ENCODE data around the gene CETP.
"Not testable (repeated sequence)": the region's sequence is repeated elsewhere in the genome, so short reads cannot be mapped to it uniquely, and the experiment has no call there.

Gene CETP

DNA sequence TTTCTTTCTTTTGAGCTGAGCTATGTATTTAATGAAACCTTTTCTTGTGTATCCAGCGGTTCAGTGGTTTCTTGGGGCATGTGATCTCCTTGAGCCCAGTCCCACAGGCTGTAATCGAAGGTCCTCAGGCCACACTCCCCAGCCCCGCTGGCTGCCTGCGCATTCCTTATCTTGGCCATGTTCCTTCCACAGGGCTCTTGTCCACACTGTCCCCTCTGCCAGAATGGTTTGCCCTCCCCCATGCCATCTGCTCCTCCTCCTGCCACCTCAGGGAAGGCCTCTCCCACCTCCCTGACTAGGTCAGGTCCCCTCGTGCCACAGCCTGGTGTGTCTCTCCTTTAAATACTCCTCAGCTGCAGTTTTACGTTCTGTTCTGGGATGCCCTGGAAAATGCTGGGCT, 15.5 kb downstream of the CETP start:
- H3K36me3 ChIP-seq (ENCODE audit: insufficient read depth, low read length) = no peaks in the 10 kb centered on the region

DNA sequence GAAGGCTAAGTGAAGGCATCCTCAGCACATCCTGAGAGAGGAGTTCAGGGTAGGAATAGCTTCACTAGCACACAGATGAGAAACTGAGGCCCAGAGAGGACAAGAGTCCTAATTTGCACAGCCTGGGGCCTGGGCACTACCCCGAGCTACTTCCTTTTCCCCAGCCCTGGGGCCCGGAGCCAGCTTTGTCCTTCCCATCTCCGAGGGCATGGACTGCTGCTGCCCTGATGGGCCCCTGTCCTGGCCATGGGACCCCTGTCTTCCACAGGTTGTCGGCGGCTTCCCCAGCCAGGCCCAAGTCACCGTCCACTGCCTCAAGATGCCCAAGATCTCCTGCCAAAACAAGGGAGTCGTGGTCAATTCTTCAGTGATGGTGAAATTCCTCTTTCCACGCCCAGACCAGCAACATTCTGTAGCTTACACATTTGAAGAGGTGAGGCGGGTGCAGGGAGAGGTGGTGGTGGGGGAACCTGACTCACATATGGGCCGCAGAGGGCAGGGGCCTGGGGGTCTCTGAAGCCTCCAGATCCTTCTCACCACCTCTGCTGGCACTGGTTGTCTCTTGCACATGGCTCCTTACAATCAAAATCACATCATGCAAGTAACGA, 16.2 kb downstream of the CETP start:
- 0 out of 2 replicates have a peak, but pooled peaks cover 4% of the 10 kb centered on the region for H3K4me1 ChIP-seq (ENCODE audit: insufficient read depth, low read length)

More for the DNA sequence above, 15.5 kb downstream of the CETP start:
- no peak overlapping the region for H3K9ac ChIP-seq (ENCODE audit: low read depth, low read length)
- no peaks in the 10 kb centered on the region; the same call in 1 of the 2 replicates for H3K9me3 ChIP-seq (ENCODE audit: control insufficient read depth, insufficient read depth, low read length)
- H3K4me1 ChIP-seq (ENCODE audit: insufficient read depth, low read length) = 0 out of 2 replicates have a peak, but pooled peaks cover 4% of the 10 kb centered on the region

DNA sequence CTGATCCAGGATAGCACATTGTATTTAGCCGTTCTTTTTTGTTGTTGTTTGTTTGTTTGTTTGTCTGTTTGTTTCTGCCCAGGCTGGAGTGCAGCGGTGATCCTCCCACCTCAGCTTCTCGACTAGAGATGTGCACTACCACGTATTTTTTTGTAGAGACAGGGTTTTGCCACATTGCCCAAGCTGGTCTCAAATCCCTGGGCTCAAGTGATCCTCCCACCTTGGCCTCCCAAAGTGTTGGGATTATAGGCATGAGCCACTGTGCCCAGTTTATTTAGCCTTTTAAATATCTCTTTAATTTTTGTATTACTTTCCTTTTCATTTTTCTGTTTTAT, 18.4 kb downstream of the CETP start:
- no peaks in the 10 kb centered on the region for H3K36me3 ChIP-seq (ENCODE audit: insufficient read depth, low read length)
- H3K9ac ChIP-seq (ENCODE audit: low read depth, low read length) = no peak overlapping the region
- H3K9me3 ChIP-seq (ENCODE audit: control insufficient read depth, insufficient read depth, low read length) = no peaks in the 10 kb centered on the region; the same call in 1 of the 2 replicates
- peaks cover 16% of the 10 kb centered on the region for H3K4me1 ChIP-seq (ENCODE audit: insufficient read depth, low read length)

More for the DNA sequence above, 16.2 kb downstream of the CETP start:
- no peaks in the 10 kb centered on the region for H3K36me3 ChIP-seq (ENCODE audit: insufficient read depth, low read length)
- no peak overlapping the region for H3K9ac ChIP-seq (ENCODE audit: low read depth, low read length)
- no peaks in the 10 kb centered on the region; the same call in 1 of the 2 replicates for H3K9me3 ChIP-seq (ENCODE audit: control insufficient read depth, insufficient read depth, low read length)

DNA sequence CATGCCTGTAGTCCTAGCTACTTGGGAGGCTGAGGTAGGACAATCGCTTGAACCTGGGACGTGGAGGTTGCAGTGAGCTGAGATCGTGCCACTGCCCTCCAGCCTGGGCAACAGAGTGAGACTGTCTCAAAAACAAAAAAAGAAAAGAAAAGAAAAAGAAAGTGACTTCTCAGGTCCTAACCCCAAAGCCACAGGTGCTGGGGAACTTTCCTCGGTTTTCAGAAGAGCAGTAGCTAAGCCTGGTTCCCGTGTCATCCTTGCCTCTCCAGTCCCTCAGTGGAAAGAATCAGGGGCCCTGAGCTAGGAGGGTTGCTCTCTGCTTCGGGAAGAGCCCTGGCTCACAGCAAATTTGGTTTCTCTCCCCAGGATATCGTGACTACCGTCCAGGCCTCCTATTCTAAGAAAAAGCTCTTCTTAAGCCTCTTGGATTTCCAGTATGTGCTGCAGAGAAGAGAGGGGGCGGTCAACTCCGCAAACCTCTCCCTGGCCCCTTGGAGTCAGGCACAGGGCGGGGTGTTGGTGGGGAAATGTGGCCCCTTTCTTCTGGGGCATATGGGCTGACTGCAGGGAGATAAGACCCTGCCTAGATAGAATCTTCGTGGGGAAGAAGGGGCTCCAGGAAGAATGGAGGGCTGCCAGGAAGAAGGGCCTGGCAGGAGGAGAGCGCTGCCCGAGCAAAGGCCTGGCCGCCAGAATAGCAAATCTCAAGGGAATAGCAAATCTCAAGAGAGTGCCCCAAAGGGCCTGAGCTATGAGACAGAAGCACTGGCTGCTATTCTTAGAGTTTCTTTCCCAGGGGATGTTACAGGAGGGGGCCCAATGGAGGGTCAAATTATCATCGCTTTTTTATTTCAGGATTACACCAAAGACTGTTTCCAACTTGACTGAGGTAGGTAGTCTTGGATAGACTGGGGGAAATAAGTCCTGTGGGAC, 19.3 kb downstream of the CETP start:
- no peaks in the 10 kb centered on the region; the same call in 1 of the 2 replicates for H3K9me3 ChIP-seq (ENCODE audit: control insufficient read depth, insufficient read depth, low read length)
- peaks cover 20% of the 10 kb centered on the region for H3K4me1 ChIP-seq (ENCODE audit: insufficient read depth, low read length)
- H3K36me3 ChIP-seq (ENCODE audit: insufficient read depth, low read length) = no peaks in the 10 kb centered on the region
- H3K9ac ChIP-seq (ENCODE audit: low read depth, low read length) = no peak overlapping the region

DNA sequence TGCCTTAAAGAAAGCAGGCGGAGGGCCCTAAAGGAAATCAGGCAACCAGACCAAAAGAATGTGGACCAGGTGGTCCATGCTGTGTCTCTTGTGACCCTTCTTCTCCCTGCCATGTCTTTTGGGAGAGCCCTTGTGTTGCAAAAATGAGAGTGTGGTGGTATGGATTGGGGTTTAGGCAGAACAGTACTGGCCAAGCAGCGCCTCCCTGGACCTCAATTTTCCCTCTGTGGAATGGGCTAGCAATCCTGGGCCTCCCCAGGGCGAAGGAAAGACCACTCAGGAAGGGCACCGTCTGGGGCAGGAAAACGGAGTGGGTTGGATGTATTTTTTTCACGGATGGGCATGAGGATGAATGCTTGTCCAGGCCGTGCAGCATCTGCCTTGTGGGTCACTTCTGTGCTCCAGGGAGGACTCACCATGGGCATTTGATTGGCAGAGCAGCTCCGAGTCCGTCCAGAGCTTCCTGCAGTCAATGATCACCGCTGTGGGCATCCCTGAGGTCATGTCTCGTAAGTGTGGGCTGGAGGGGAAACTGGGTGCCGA, 20.1 kb downstream of the CETP start:
- H3K36me3 ChIP-seq (ENCODE audit: insufficient read depth, low read length) = no peaks in the 10 kb centered on the region
- H3K4me1 ChIP-seq (ENCODE audit: insufficient read depth, low read length) = peaks cover 20% of the 10 kb centered on the region
- no peaks in the 10 kb centered on the region; the same call in 1 of the 2 replicates for H3K9me3 ChIP-seq (ENCODE audit: control insufficient read depth, insufficient read depth, low read length)
- H3K9ac ChIP-seq (ENCODE audit: low read depth, low read length) = no peak overlapping the region

DNA sequence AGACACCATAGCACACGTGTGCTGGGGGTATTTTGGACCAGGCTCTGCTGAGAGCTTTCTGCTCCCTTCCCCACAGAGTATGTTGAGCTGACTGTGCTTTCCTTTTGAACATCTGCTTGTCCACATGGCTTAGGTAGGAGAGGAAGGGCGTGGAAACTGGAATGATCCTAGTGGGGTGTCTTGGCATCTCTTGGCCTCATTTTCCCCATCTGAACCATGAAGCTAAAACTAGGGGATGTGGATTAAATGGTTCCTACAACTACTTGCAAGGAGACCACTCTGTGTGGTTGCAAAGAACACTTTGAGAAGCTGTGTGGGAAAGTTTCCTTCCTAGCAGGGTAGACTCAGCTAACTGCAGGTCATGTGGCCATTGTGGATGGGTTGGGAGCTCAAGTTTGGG, 20.9 kb downstream of the CETP start:
- peaks cover 20% of the 10 kb centered on the region for H3K4me1 ChIP-seq (ENCODE audit: insufficient read depth, low read length)
- H3K9ac ChIP-seq (ENCODE audit: low read depth, low read length) = no peak overlapping the region
- H3K9me3 ChIP-seq (ENCODE audit: control insufficient read depth, insufficient read depth, low read length) = no peaks in the 10 kb centered on the region; the same call in 1 of the 2 replicates
- H3K36me3 ChIP-seq (ENCODE audit: insufficient read depth, low read length) = no peaks in the 10 kb centered on the region

DNA sequence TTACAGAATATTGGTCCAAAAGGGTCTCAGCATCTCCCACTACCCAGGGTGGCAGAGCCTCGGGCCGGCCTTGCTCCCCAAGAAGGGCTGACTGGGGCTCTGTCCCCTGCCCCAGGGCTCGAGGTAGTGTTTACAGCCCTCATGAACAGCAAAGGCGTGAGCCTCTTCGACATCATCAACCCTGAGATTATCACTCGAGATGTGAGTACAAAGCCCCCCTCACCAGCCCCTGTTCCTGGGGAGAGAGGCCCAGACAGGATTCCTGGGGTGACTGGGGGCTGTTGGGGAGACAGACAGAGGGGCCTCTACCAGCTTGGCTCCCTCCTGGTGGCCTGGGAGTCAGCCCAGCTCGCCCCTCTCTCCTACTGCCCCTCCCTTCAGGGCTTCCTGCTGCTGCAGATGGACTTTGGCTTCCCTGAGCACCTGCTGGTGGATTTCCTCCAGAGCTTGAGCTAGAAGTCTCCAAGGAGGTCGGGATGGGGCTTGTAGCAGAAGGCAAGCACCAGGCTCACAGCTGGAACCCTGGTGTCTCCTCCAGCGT, 21.5 kb downstream of the CETP start:
- H3K4me1 ChIP-seq (ENCODE audit: insufficient read depth, low read length) = peaks cover 20% of the 10 kb centered on the region
- H3K9ac ChIP-seq (ENCODE audit: low read depth, low read length) = no peak overlapping the region
- H3K9me3 ChIP-seq (ENCODE audit: control insufficient read depth, insufficient read depth, low read length) = no peaks in the 10 kb centered on the region; the same call in 1 of the 2 replicates
- H3K36me3 ChIP-seq (ENCODE audit: insufficient read depth, low read length) = no peaks in the 10 kb centered on the region

DNA sequence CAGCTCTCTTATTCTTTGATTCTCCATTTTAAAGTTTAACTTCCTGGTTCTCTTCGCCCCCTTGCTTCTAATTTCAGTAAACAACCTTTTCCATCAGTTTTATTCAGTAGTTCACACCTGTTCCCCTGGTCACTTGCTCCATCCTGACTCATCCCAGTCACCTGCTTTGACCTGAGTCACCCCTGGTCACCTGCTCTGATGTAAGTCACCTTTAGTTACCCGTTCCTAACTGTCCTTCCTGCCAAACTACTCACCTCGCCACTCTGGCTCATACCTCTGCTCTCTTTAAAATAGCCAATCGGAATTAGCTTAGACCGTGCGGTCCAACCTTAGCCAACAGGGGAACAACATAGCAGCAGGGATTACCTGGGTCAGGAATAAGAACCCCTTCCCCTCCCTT, 22.9 kb downstream of the CETP start:
- H3K4me1 ChIP-seq (ENCODE audit: insufficient read depth, low read length) = peaks cover 20% of the 10 kb centered on the region
- H3K9ac ChIP-seq (ENCODE audit: low read depth, low read length) = no peak overlapping the region
- H3K9me3 ChIP-seq (ENCODE audit: control insufficient read depth, insufficient read depth, low read length) = no peaks in the 10 kb centered on the region; the same call in 1 of the 2 replicates
- H3K36me3 ChIP-seq (ENCODE audit: insufficient read depth, low read length) = no peaks in the 10 kb centered on the region

DNA sequence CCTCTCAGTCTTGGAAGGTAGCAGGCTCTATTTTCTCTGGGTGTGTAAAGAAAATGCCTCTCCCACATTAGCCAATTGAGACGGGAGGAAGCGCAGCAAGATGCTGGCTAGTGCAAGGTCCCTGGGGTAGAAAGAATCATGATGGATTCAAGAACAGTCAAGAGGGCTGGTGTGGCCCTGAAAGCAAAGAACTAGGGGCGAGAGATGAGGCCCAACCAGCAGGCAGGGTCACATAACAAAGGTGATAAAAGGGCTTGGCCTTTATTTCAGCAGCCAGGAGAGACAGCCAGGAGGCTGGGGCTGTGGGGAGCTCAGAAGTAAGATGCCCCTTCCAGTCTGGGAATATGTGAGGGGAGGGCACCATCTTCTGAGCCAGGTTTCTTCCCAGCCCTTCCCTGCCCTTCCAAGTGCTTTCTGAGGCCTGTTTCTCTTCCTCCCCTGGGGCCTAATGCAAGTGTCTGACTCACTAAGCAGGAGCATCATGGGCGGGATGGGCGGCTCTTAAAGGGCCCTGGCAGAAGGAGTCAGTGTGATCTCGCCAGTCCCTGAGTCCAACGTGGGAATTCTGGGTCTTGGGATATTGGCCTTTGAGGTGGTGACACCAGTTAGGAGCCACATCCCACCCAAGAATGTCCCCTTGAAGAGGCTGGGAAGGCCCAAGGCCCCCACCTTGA, 23.7 kb downstream of the CETP start:
- peaks cover 20% of the 10 kb centered on the region for H3K4me1 ChIP-seq (ENCODE audit: insufficient read depth, low read length)
- H3K9me3 ChIP-seq (ENCODE audit: control insufficient read depth, insufficient read depth, low read length) = no peaks in the 10 kb centered on the region
- H3K9ac ChIP-seq (ENCODE audit: low read depth, low read length) = no peak overlapping the region
- H3K36me3 ChIP-seq (ENCODE audit: insufficient read depth, low read length) = no peaks in the 10 kb centered on the region

DNA sequence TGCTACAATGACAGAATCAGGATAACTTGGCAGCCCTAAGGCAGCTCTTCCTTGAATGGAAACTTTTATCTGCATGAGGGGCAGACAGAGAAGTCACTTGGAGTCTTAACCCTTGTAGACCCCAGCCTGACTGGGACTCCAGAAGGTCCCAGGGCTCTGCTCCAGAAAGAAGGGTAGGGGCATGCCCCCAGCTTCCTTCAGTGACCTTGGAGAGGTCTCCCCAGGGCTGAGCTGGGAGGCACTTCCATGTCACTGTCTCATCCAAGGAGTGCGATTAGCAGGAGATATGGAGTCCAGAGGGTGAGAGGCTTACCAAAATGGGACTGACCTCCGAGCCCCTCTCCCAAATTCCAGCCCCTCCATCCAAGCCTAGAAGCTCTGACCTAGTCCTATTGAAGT, 24.2 kb downstream of the CETP start:
- H3K9ac ChIP-seq (ENCODE audit: low read depth, low read length) = no peak overlapping the region

DNA sequence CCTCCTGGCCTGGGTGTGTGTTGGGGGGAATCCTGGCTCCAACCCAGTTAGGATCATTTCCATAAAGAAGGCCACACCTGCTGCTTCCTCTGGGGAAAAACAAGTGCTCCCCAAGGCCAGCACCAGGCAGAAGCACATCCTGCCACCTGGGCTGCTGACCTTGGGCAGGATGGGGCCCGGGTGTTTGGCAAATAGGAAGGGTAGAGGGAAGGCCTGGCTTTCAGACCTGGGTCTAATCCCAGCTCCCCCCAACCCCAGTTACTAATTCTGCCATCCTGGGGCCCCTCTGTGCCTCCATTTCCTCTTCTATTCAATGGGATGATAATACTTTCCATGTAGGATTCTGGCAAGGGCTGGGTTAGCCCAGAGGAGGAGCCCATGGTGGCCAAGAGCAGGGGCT, 24.6 kb downstream of the CETP start:
- Histone ChIP-seq H3K9me3 (ENCODE audit: control insufficient read depth, insufficient read depth, low read length) (no peaks in the 10 kb centered on the region), H3K9ac (ENCODE audit: low read depth, low read length) (no peak overlapping the region), H3K4me1 (ENCODE audit: insufficient read depth, low read length) (peaks cover 21% of the 10 kb centered on the region), H3K36me3 (ENCODE audit: insufficient read depth, low read length) (no peaks in the 10 kb centered on the region)

More for the DNA sequence above, 24.2 kb downstream of the CETP start:
- no peaks in the 10 kb centered on the region for H3K36me3 ChIP-seq (ENCODE audit: insufficient read depth, low read length)
- H3K4me1 ChIP-seq (ENCODE audit: insufficient read depth, low read length) = peaks cover 23% of the 10 kb centered on the region
- H3K9me3 ChIP-seq (ENCODE audit: control insufficient read depth, insufficient read depth, low read length) = no peaks in the 10 kb centered on the region

DNA sequence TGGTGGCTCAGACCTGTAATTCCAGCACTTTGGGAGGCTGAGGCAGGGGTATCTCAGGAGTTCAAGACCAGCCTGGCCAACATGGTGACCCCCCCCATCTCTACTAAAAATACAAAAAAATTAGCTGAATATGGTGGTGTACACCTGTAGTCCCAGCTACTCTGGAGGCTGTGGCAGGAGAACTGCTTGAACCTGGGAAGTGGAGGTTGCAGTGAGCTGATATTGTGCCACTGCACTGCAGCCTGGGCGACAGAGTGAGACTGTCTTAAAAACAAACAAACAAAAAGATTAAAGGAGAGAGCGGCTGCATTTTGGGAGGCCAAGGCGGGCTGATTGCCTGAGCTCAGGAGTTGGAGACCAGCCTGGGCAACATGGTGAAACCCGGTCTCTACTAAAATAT, 25.2 kb downstream of the CETP start:
- not testable (repeated sequence) for H3K9ac ChIP-seq (ENCODE audit: low read depth, low read length); H3K9me3 ChIP-seq (ENCODE audit: control insufficient read depth, insufficient read depth, low read length); H3K36me3 ChIP-seq (ENCODE audit: insufficient read depth, low read length)
- peaks cover 23% of the 10 kb centered on the region for H3K4me1 ChIP-seq (ENCODE audit: insufficient read depth, low read length)

DNA sequence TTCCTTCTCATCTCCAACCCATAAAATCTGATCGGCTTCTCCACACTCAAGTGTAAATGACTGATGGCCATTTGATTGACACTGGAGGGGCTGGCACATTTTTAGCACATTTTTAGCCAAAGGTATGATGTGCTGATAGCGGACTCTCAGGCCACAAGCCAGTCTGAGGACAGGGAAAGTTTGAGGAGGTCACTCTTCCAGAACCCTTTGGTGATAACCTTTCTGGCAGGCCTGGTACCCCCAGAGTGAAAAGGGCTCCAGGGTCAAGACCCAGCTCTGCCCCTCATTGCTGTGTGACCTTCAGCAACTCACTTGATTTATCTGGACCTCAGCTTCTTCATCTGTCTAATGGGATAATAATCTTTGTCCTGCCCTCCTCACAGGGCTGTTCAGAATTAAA, 25.9 kb downstream of the CETP start:
- no peaks in the 10 kb centered on the region for H3K9me3 ChIP-seq (ENCODE audit: control insufficient read depth, insufficient read depth, low read length)
- no peak overlapping the region for H3K9ac ChIP-seq (ENCODE audit: low read depth, low read length)
- H3K4me1 ChIP-seq (ENCODE audit: insufficient read depth, low read length) = peaks cover 26% of the 10 kb centered on the region
- H3K36me3 ChIP-seq (ENCODE audit: insufficient read depth, low read length) = no peaks in the 10 kb centered on the region
